CD4-positive, alpha-beta T cell treated with Interferon alpha-2 for 1 hour (primary cell): ENCODE data around the gene HBP1.
"Not testable (repeated sequence)": the region's sequence is repeated elsewhere in the genome, so short reads cannot be mapped to it uniquely, and the experiment has no call there.

ENCODE experiments used
- DNase-seq, 2 donors: peaks; one replicate each; pipeline ENCODE4 v3.0.0-alpha.2; 2020 to 2022

HBP1 gene

GRCh38 chr7:107168233-107169119 lies at the start of gene HBP1:
HBP1 (plus strand) TSS chr7:107169003; CDS start chr7:107179894, 10,891 bp downstream.
- DNase-seq = peak; percentile 99 to 100

- no peak for DNase-seq
These were observed 49.3 kb upstream of the HBP1 start for GRCh38 chr7:107119376-107120105.

- no peak for DNase-seq
These were observed 46.3 kb upstream of the HBP1 start for GRCh38 chr7:107122486-107122911.

GRCh38 chr7:107123392-107123791 lies 45.4 kb upstream of the HBP1 start:
- DNase-seq = no peak

GRCh38 chr7:107125475-107125874 lies 43.3 kb upstream of the HBP1 start:
- DNase-seq = no peak

GRCh38 chr7:107128217-107128616 lies 40.6 kb upstream of the HBP1 start:
- DNase-seq = no peak

GRCh38 chr7:107128748-107129147 lies 40.1 kb upstream of the HBP1 start:
- no peak for DNase-seq

GRCh38 chr7:107130487-107131220 lies 38.1 kb upstream of the HBP1 start:
- no peak for DNase-seq

- no peak for DNase-seq
These were observed 35.4 kb upstream of the HBP1 start for GRCh38 chr7:107133396-107133795.

- DNase-seq = no peak
These were observed 29.9 kb upstream of the HBP1 start for GRCh38 chr7:107138696-107139420.

GRCh38 chr7:107143875-107144274 lies 24.9 kb upstream of the HBP1 start:
- not testable (repeated sequence) for DNase-seq

- no peak for DNase-seq
These were observed 23.6 kb upstream of the HBP1 start for GRCh38 chr7:107145067-107145838.

- DNase-seq = peak; percentile 37 to 56
These were observed 21.1 kb upstream of the HBP1 start for GRCh38 chr7:107147464-107148393.

GRCh38 chr7:107148721-107149120 lies 20.1 kb upstream of the HBP1 start:
- DNase-seq = no peak

GRCh38 chr7:107149863-107150262 lies 18.9 kb upstream of the HBP1 start:
- no peak for DNase-seq

GRCh38 chr7:107150375-107151073 lies 18.3 kb upstream of the HBP1 start:
- DNase-seq = peak; percentile 75 to 84

- no peak for DNase-seq
These were observed 17.3 kb upstream of the HBP1 start for GRCh38 chr7:107151538-107151937.

- no peak for DNase-seq
These were observed 16.8 kb upstream of the HBP1 start for GRCh38 chr7:107152011-107152410.

- no peak for DNase-seq
These were observed 14.0 kb upstream of the HBP1 start for GRCh38 chr7:107154826-107155225.

GRCh38 chr7:107155726-107156125 lies 13.1 kb upstream of the HBP1 start:
- not testable (repeated sequence) for DNase-seq
